Measurements from ENCODE around the gene GMPPA.

- no peak for TF ChIP-seq CTCF (IDR thresholded peaks at IDR 0.05)
- TF ChIP-seq POLR2A (IDR thresholded peaks at IDR 0.05), result no peak
Observed at GRCh38 chr2:219556413-219556812, 57.7 kb downstream of the GMPPA start.

All from stomach (tissue), 4 donors.